Vagina (tissue), 2 donors: ENCODE measurements around the gene MICAL3.
"Not testable (repeated sequence)": the region's sequence is repeated elsewhere in the genome, so short reads cannot be mapped to it uniquely, and the experiment has no call there.

ENCODE experiments used
- POLR2A ChIP-seq, 2 donors: fragments of 450-650 bp; IDR thresholded peaks; one replicate each; pipeline ENCODE4 v1.6.1; 2017; ENCODE audit warnings: antibody characterized with exemption in 2 of 2, mild to moderate bottlenecking in 2 of 2, moderate library complexity in 2 of 2
- POLR2AphosphoS5 ChIP-seq, 2 donors: sonication (generic); formaldehyde crosslinking; IDR thresholded peaks; one replicate each; pipeline ENCODE4 v1.9.0; 2017; ENCODE audit warnings: antibody characterized with exemption in 2 of 2, mild to moderate bottlenecking in 2 of 2, low read depth in 1 of 2; ENCODE audit not compliant: insufficient read depth in 1 of 2
- TF ChIP-seq, protein P1 (sequence below), 3 experiments: fragments of 450-650 bp in 2 of 3; fragments of 200-600 bp in 1 of 3; sonication (generic) in 1 of 3; IDR thresholded peaks; one replicate each; pipeline ENCODE4 v1.5.1; 2017 to 2019; ENCODE audit warnings: antibody characterized with exemption in 3 of 3, mild to moderate bottlenecking in 2 of 3, moderate library complexity in 2 of 3

DNA sequence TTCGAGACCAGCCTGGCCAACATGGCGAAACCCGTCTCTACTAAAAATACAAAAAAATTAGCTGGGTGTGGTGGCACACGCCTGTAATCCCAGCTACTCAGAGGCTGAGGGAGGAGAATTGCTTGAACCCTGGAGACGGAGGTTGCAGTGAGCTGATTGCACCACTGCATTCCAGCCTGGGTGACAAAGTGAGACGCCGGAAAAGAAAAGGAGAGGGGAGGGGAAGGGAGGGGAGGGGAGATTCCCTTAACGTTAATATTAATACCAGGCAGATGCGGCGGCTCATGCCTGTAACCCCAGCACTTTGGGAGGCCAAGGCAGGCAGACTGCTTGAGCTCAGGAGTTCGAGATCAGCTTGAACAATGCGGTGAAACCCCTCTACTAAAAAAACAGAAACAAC is 26.8 kb upstream of the MICAL3 start:
- not testable (repeated sequence) for TF ChIP-seq POLR2AphosphoS5 (IDR thresholded peaks at IDR 0.05; ENCODE audit: insufficient read depth in 1 of 2, low read depth in 1 of 2); POLR2A (IDR thresholded peaks at IDR 0.05)
- TF ChIP-seq, protein P1, sequence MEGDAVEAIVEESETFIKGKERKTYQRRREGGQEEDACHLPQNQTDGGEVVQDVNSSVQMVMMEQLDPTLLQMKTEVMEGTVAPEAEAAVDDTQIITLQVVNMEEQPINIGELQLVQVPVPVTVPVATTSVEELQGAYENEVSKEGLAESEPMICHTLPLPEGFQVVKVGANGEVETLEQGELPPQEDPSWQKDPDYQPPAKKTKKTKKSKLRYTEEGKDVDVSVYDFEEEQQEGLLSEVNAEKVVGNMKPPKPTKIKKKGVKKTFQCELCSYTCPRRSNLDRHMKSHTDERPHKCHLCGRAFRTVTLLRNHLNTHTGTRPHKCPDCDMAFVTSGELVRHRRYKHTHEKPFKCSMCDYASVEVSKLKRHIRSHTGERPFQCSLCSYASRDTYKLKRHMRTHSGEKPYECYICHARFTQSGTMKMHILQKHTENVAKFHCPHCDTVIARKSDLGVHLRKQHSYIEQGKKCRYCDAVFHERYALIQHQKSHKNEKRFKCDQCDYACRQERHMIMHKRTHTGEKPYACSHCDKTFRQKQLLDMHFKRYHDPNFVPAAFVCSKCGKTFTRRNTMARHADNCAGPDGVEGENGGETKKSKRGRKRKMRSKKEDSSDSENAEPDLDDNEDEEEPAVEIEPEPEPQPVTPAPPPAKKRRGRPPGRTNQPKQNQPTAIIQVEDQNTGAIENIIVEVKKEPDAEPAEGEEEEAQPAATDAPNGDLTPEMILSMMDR (IDR thresholded peaks at IDR 0.05) = not testable (repeated sequence)
